ENCODE measurements around the gene PTPRG. TPM values are rescaled to one million over a fixed set of nuclear protein-coding genes. Genes with fewer than 3 reads are reported as not detected.

PTPRG gene
- total and polyA plus RNA-seq, 2 experiments from 2014 or later, result 24.4 to 131 TPM

- peaks cover 17% of the 10 kb centered on the region for H3K27me3 Mint-ChIP-seq (ENCODE audit: insufficient read depth, low read depth, poor library complexity)
- no peak for DNase-seq (ENCODE audit: low spot score)
- no peak overlapping the region for H2AFZ ChIP-seq
- H3K4me2 ChIP-seq, result no peak overlapping the region
- H3K27ac Mint-ChIP-seq, result peak overlapping the region; percentile 61
- no peaks in the 10 kb centered on the region for H3K9me3 Mint-ChIP-seq
- H3K4me3 Mint-ChIP-seq, result no peak overlapping the region; the same call in 2 of the 3 replicates
- H4K20me1 ChIP-seq (replicated peaks; ENCODE audit: insufficient read depth), result peaks cover 11% of the 10 kb centered on the region; the same call in 1 of the 2 replicates
- no peak overlapping the region for H3K4me3 ChIP-seq
- peaks cover 69% of the 10 kb centered on the region for H3K4me1 Mint-ChIP-seq
- H3K79me2 ChIP-seq (replicated peaks; ENCODE audit: insufficient read depth), result peaks cover 76% of the 10 kb centered on the region
- TF ChIP-seq JUNB (IDR thresholded peaks at IDR 0.05; ENCODE audit: unreplicated experiment), result no peak
- TF ChIP-seq POLR2AphosphoS5 (IDR thresholded peaks at IDR 0.05; ENCODE audit: low read depth), result no peak
- TF ChIP-seq, protein P1, sequence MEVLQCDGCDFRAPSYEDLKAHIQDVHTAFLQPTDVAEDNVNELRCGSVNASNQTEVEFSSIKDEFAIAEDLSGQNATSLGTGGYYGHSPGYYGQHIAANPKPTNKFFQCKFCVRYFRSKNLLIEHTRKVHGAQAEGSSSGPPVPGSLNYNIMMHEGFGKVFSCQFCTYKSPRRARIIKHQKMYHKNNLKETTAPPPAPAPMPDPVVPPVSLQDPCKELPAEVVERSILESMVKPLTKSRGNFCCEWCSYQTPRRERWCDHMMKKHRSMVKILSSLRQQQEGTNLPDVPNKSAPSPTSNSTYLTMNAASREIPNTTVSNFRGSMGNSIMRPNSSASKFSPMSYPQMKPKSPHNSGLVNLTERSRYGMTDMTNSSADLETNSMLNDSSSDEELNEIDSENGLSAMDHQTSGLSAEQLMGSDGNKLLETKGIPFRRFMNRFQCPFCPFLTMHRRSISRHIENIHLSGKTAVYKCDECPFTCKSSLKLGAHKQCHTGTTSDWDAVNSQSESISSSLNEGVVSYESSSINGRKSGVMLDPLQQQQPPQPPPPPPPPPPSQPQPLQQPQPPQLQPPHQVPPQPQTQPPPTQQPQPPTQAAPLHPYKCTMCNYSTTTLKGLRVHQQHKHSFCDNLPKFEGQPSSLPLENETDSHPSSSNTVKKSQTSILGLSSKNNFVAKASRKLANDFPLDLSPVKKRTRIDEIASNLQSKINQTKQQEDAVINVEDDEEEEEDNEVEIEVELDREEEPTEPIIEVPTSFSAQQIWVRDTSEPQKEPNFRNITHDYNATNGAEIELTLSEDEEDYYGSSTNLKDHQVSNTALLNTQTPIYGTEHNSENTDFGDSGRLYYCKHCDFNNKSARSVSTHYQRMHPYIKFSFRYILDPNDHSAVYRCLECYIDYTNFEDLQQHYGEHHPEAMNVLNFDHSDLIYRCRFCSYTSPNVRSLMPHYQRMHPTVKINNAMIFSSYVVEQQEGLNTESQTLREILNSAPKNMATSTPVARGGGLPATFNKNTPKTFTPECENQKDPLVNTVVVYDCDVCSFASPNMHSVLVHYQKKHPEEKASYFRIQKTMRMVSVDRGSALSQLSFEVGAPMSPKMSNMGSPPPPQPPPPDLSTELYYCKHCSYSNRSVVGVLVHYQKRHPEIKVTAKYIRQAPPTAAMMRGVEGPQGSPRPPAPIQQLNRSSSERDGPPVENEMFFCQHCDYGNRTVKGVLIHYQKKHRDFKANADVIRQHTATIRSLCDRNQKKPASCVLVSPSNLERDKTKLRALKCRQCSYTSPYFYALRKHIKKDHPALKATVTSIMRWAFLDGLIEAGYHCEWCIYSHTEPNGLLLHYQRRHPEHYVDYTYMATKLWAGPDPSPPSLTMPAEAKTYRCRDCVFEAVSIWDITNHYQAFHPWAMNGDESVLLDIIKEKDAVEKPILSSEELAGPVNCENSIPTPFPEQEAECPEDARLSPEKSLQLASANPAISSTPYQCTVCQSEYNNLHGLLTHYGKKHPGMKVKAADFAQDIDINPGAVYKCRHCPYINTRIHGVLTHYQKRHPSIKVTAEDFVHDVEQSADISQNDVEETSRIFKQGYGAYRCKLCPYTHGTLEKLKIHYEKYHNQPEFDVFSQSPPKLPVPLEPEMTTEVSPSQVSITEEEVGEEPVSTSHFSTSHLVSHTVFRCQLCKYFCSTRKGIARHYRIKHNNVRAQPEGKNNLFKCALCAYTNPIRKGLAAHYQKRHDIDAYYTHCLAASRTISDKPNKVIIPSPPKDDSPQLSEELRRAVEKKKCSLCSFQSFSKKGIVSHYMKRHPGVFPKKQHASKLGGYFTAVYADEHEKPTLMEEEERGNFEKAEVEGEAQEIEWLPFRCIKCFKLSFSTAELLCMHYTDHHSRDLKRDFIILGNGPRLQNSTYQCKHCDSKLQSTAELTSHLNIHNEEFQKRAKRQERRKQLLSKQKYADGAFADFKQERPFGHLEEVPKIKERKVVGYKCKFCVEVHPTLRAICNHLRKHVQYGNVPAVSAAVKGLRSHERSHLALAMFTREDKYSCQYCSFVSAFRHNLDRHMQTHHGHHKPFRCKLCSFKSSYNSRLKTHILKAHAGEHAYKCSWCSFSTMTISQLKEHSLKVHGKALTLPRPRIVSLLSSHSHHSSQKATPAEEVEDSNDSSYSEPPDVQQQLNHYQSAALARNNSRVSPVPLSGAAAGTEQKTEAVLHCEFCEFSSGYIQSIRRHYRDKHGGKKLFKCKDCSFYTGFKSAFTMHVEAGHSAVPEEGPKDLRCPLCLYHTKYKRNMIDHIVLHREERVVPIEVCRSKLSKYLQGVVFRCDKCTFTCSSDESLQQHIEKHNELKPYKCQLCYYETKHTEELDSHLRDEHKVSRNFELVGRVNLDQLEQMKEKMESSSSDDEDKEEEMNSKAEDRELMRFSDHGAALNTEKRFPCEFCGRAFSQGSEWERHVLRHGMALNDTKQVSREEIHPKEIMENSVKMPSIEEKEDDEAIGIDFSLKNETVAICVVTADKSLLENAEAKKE (CRISPR knock-in tag; IDR thresholded peaks at IDR 0.05), result no peak
- H3K27me3 ChIP-seq (ENCODE audit: insufficient read depth), result no peaks in the 10 kb centered on the region
- H3K27ac ChIP-seq (ENCODE audit: low read depth), result peak overlapping the region; percentile 61
- no peaks in the 10 kb centered on the region for H3K9me2 ChIP-seq (ENCODE audit: insufficient read depth)
- no peaks in the 10 kb centered on the region for H3K36me3 Mint-ChIP-seq (ENCODE audit: low read depth)
- no peaks in the 10 kb centered on the region for H3K36me3 ChIP-seq (ENCODE audit: insufficient read depth)
- peaks cover 48% of the 10 kb centered on the region for H3K4me1 ChIP-seq (ENCODE audit: insufficient read depth)
- ATAC-seq, result peak; percentile 31
- H3F3A ChIP-seq (replicated peaks; ENCODE audit: low read depth), result no peaks in the 10 kb centered on the region
These were observed 342.7 kb downstream of the PTPRG start for GRCh38 chr3:61903931-61904657.

GRCh38 chr3:61907210-61907795 lies 345.9 kb downstream of the PTPRG start:
- Mint-ChIP-seq H3K4me3 (no peak overlapping the region), H3K27me3 (ENCODE audit: insufficient read depth, low read depth, poor library complexity) (peaks cover 16% of the 10 kb centered on the region), H3K27ac (no peak overlapping the region), H3K9me3 (no peaks in the 10 kb centered on the region), H3K4me1 (peaks cover 65% of the 10 kb centered on the region), H3K36me3 (ENCODE audit: low read depth) (no peaks in the 10 kb centered on the region)
- DNase-seq (ENCODE audit: low spot score) (no peak), ATAC-seq (no peak)
- peaks cover 62% of the 10 kb centered on the region for H3K79me2 ChIP-seq (replicated peaks; ENCODE audit: insufficient read depth)
- no peak overlapping the region for H3K4me2 ChIP-seq
- H3K27me3 ChIP-seq (ENCODE audit: insufficient read depth), result no peaks in the 10 kb centered on the region
- H3K27ac ChIP-seq (ENCODE audit: low read depth), result no peak overlapping the region
- no peaks in the 10 kb centered on the region for H3K36me3 ChIP-seq (ENCODE audit: insufficient read depth)
- H3K9me2 ChIP-seq (ENCODE audit: insufficient read depth), result no peaks in the 10 kb centered on the region
- peaks cover 60% of the 10 kb centered on the region for H3K4me1 ChIP-seq (ENCODE audit: insufficient read depth)
- H3F3A ChIP-seq (replicated peaks; ENCODE audit: low read depth), result no peaks in the 10 kb centered on the region
- H4K20me1 ChIP-seq (replicated peaks; ENCODE audit: insufficient read depth), result peaks cover 8% of the 10 kb centered on the region; the same call in 1 of the 2 replicates
- no peak overlapping the region for H2AFZ ChIP-seq
- H3K4me3 ChIP-seq, result no peak overlapping the region
- TF ChIP-seq, protein P2, sequence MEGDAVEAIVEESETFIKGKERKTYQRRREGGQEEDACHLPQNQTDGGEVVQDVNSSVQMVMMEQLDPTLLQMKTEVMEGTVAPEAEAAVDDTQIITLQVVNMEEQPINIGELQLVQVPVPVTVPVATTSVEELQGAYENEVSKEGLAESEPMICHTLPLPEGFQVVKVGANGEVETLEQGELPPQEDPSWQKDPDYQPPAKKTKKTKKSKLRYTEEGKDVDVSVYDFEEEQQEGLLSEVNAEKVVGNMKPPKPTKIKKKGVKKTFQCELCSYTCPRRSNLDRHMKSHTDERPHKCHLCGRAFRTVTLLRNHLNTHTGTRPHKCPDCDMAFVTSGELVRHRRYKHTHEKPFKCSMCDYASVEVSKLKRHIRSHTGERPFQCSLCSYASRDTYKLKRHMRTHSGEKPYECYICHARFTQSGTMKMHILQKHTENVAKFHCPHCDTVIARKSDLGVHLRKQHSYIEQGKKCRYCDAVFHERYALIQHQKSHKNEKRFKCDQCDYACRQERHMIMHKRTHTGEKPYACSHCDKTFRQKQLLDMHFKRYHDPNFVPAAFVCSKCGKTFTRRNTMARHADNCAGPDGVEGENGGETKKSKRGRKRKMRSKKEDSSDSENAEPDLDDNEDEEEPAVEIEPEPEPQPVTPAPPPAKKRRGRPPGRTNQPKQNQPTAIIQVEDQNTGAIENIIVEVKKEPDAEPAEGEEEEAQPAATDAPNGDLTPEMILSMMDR (conservative IDR thresholded peaks at IDR 0.05; ENCODE audit: low read depth in 2 of 2), result no peak
- TF ChIP-seq ZNF114 (CRISPR knock-in tag; IDR thresholded peaks at IDR 0.05) (no peak), ETS1 (IDR thresholded peaks at IDR 0.05) (no peak), CREB1 (CRISPR knock-in tag; IDR thresholded peaks at IDR 0.05; ENCODE audit: low read depth) (no peak)

Measured in GM23338 (cell line).